IPS-NIHi7 (cell line): ENCODE measurements around the gene DLST.
A peak's percentile ranks its signal among the peaks of the same experiment; 100 is the strongest.

Experiments used
- DNase-seq: peaks from one replicate; pipeline ENCODE4 v3.0.0; 2012; ENCODE audit warnings: mixed read lengths; ENCODE audit errors: extremely low spot score

DLST gene

DNA sequence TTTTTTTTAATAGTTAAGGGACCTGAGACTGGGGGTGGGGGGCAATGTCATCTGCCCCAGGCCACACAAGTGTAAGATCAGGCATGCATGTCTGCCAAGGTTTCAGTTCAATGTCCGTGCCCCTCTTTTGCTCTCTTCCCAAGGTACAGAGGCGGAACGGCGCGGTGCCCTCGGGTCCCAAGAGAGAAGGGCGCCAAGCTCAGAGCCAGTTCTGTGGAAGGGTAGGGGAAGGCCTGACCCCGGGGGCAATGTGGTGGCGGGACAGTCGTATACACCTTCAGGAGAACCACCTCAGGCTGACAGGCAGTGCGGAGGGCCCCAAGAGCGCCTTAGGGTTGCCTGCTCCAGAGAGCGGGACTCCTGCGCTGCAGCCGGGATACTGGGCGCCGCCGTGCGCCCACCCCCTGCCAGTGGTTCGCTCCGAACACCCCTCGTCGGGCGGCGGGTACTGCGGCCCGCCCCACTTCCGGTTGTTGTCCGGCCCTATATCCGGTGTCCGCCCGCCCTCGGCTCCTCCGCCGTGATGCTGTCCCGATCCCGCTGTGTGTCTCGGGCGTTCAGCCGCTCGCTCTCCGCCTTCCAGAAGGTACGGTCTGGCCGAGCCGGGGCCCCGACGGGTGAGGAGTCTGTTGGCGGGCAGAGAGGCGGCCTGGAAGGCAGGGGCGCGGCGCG lies at the start of gene DLST:
TSS of gene DLST (plus strand) at position 486 of the 672 bp plus-strand sequence. CDS start at position 524, 38 bp downstream.
- DNase-seq = peak; percentile 95

- DNase-seq = no peak
These were observed 48.9 kb upstream of the DLST start for GRCh38 chr14:74832849-74833248.

- DNase-seq = no peak
These were observed 46.9 kb upstream of the DLST start for GRCh38 chr14:74834692-74835392.

DNA sequence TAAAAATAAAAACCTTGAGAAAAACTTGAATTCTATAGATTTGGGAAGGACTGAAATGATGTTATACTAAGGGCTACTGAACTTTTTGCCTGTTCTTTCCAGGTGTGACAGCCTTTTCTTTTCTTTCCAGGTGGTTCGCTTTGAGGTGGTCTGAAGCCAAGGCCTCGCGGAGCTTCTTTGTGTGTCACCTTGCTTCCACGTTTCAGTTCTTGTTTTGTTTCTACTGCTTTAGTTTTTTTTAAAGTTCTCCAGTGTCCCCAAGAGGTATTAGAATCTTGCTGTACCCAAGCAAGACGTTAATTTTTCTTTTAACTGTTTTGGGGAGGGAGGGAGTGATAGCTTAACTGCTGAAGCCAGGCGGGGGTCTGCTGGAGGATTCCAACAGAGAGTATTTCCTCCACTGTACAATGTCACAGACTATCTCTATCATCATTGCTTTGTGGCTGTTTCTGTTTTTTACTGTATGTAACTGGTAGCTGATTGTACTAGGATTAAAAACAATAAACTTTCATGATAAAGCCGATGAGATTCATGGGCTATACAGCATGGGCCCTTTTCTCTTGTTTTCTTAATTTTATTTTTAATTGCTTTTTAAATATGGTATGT lies 46.0 kb upstream of the DLST start:
- no peak for DNase-seq

GRCh38 chr14:74836251-74836960 lies 45.3 kb upstream of the DLST start:
- no peak for DNase-seq

DNA sequence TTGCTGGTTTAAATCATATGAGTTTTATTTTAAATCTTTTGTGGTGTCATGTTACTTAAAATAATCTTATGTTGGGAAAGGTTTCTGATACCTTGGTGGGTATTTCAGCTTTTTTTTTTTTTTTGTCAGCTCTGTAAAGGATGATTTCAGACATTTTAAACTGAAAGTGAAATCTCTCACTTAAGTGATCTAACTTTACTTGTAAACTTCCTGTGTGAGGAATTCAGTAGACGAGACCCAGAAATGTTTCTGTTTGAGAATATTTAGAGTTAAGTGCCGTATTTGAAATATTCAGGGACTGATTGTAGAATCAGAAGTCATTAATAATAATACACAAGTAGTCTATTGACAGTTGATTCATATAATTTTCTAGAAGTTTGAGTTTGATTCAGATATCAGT lies 43.5 kb upstream of the DLST start:
- DNase-seq = no peak

GRCh38 chr14:74840603-74841030 lies 41.1 kb upstream of the DLST start:
- no peak for DNase-seq

GRCh38 chr14:74841230-74842207 lies 40.2 kb upstream of the DLST start:
- DNase-seq = no peak

GRCh38 chr14:74843653-74844052 lies 38.1 kb upstream of the DLST start:
- DNase-seq = no peak

DNA sequence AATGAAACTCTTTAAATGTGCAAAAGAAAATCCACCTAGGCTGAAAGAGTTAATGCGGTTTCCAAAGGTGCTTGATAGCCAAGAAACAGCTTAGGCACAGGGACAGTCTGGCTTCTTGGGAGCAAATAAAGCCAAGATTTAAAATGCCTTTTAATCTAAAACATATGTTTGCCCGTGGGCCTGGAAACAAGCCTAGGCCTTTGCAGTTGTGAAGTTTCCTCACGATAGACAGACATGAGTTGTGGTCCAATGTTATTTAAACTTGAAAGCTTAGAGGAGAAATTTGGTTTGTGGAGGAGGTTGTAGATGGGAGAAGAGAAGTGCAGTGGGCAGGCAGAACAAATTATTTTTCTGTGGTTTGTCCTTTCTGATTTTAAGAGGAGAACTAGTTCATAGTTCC lies 35.5 kb upstream of the DLST start:
- DNase-seq = no peak

- no peak for DNase-seq
These were observed 34.6 kb upstream of the DLST start for GRCh38 chr14:74846968-74847665.

- no peak for DNase-seq
These were observed 32.9 kb upstream of the DLST start for GRCh38 chr14:74848768-74849167.

- no peak for DNase-seq
These were observed 28.7 kb upstream of the DLST start for GRCh38 chr14:74852922-74853530.

DNA sequence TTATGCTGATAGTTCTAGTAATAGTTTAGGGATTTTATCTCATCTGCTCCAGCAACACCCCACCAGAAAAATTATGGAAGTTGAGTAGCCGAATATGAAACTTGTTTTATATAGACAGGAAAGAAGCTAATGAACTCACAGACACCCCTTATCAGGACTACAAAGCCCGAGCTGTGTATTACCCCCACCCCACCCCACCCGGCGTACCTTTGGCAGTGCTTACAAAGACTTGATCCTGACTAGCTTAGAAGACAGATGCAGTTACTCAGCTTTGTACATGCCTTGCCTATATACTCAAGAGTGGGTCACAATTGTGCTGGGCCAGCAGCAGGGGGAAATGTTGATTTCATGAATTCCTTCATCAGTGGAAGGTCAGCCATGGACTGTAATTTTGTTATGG lies 28.1 kb upstream of the DLST start:
- DNase-seq = no peak

- no peak for DNase-seq
These were observed 26.7 kb upstream of the DLST start for GRCh38 chr14:74855021-74855420.

DNA sequence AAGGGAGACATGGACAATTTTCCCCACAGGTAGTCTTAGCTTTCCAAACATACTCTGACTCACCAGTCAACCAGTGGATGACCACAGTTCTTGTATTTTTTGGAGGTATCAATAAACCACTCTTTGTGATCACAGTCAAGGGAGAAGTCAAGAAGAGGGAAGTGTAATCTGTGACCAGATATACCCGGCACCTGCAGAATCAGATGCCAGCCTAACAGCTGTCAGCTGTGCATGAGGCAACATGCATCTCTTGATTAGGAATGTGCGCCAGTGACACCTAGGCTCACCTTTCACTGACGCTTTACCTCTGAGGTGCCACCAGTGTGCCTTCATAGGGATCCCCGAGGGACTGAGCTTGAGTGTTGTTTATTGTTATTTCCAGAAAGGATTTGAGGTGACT lies 25.8 kb upstream of the DLST start:
- no peak for DNase-seq

GRCh38 chr14:74856366-74856765 lies 25.4 kb upstream of the DLST start:
- DNase-seq = no peak

- DNase-seq = no peak
These were observed 23.7 kb upstream of the DLST start for GRCh38 chr14:74858022-74858421.

- DNase-seq = no peak
These were observed 21.8 kb upstream of the DLST start for GRCh38 chr14:74859757-74860552.
